Thoracic aorta (tissue), 2 donors: ENCODE measurements around the gene PDE2A. TPM values are rescaled to one million over a fixed set of nuclear protein-coding genes. Genes with fewer than 3 reads are reported as not detected.

Experiments
- ATAC-seq: fragments of 150-250 bp; one replicate; pipeline ENCODE4 v1.8.0; 2017; ENCODE audit warnings: low read depth; ENCODE audit not compliant: insufficient number of reproducible peaks, low FRiP score
- DNase-seq: peaks from one replicate; pipeline ENCODE4 v3.0.0-alpha.2; 2020; ENCODE audit warnings: low spot score
- H3K27ac ChIP-seq, 2 donors: fragments of 200-600 bp; sonication (generic); 1 replicate in 1 of 2; 2 replicates in 1 of 2; pipeline ENCODE4 v1.5.1; 2016; ENCODE audit warnings: mild to moderate bottlenecking in 2 of 2, moderate library complexity in 2 of 2
- H3K27me3 ChIP-seq: fragments of 200-600 bp; sonication (generic); replicated peaks from 2 replicates; pipeline ENCODE4 v1.6.0; 2016; ENCODE audit warnings: mild to moderate bottlenecking; ENCODE audit not compliant: insufficient read depth
- H3K36me3 ChIP-seq: fragments of 200-600 bp; sonication (generic); one replicate; pipeline ENCODE4 v1.5.1; 2016
- H3K4me1 ChIP-seq, 2 donors: fragments of 200-600 bp; sonication (generic); 1 replicate in 1 of 2; 2 replicates in 1 of 2; pipeline versions ENCODE4 v1.5.1 to v1.6.0; 2016; ENCODE audit warnings: low read depth in 2 of 2, mild to moderate bottlenecking in 1 of 2; ENCODE audit not compliant: control insufficient read depth in 1 of 2
- H3K4me3 ChIP-seq: fragments of 200-600 bp; sonication (generic); 2 replicates; pipeline ENCODE4 v1.5.1; 2016; ENCODE audit warnings: mild to moderate bottlenecking
- H3K9me3 ChIP-seq: fragments of 200-600 bp; sonication (generic); 2 replicates; pipeline ENCODE4 v1.5.1; 2016
- CTCF ChIP-seq: fragments of 200-600 bp; sonication (generic); IDR thresholded peaks from one replicate; pipeline ENCODE4 v1.5.1; 2019; ENCODE audit warnings: antibody characterized with exemption
- total RNA-seq, 2 donors: library from RNA; depleted of rRNA; stranded (reverse); fragments of >200 nt; gene quantifications; one replicate each; pipeline versions ENCODE4 v1.1.0 to v1.2.3, GENCODE V29; 2016

Gene PDE2A
- total RNA-seq, 2 donors from 2014 or later: 28.1 to 37.1 TPM

GRCh38 chr11:72534371-72535193, 139.6 kb downstream of the PDE2A start:
- H3K4me1 ChIP-seq: no peaks in the 10 kb centered on the region
- no peak overlapping the region for H3K4me3 ChIP-seq
- H3K27ac ChIP-seq: no peak overlapping the region
- DNase-seq (no peak), ATAC-seq (no peak)
- H3K36me3 ChIP-seq: no peaks in the 10 kb centered on the region
- no peak for TF ChIP-seq CTCF
- H3K27me3 ChIP-seq: no peaks in the 10 kb centered on the region
- no peaks in the 10 kb centered on the region for H3K9me3 ChIP-seq

- no peak overlapping the region for H3K4me3 ChIP-seq
- DNase-seq (no peak), ATAC-seq (no peak)
- TF ChIP-seq CTCF: no peak
- no peaks in the 10 kb centered on the region for H3K9me3 ChIP-seq
- no peaks in the 10 kb centered on the region for H3K36me3 ChIP-seq
- no peaks in the 10 kb centered on the region for H3K27me3 ChIP-seq
- no peak overlapping the region for H3K27ac ChIP-seq
- no peaks in the 10 kb centered on the region for H3K4me1 ChIP-seq
Measured at GRCh38 chr11:72529068-72529467, 145.2 kb downstream of the PDE2A start.

GRCh38 chr11:72528121-72528520, 146.1 kb downstream of the PDE2A start:
- no peaks in the 10 kb centered on the region for H3K36me3 ChIP-seq
- DNase-seq (no peak), ATAC-seq (no peak)
- no peak for TF ChIP-seq CTCF
- H3K27ac ChIP-seq: no peak overlapping the region
- no peaks in the 10 kb centered on the region for H3K27me3 ChIP-seq
- no peaks in the 10 kb centered on the region for H3K9me3 ChIP-seq
- H3K4me1 ChIP-seq: no peaks in the 10 kb centered on the region
- no peak overlapping the region for H3K4me3 ChIP-seq

Other genes with a start within 250 kb of the PDE2A start
- 10 to 100 TPM; 18.6 to 22.3 TPM for gene CLPB, start 239.9 kb downstream of the PDE2A start, total RNA-seq
- gene ARAP1, start 78.0 kb upstream of the PDE2A start, total RNA-seq: 100 to 1,000 TPM in 1 of 2 donors, 10 to 100 TPM in 1; 76.5 to 103 TPM
- 10 to 100 TPM; 24.3 to 57.3 TPM for gene STARD10, start 119.6 kb upstream of the PDE2A start, total RNA-seq
- 10 to 100 TPM; 36.0 to 65.5 TPM for gene ATG16L2, start 140.0 kb upstream of the PDE2A start, total RNA-seq